Stimulated activated CD8-positive, alpha-beta memory T cell treated with anti-CD3 and anti-CD28 coated beads, Interleukin-4, amount 100 ng/mL, for 1 hour (primary cell): Measurements from ENCODE around the gene BDNF.

Experiments used
- DNase-seq, 2 donors: peaks; one replicate each; pipeline ENCODE4 v3.0.0-alpha.2; 2020; ENCODE audit warnings: low read depth in 2 of 2, low spot score in 1 of 2

Gene BDNF

DNA sequence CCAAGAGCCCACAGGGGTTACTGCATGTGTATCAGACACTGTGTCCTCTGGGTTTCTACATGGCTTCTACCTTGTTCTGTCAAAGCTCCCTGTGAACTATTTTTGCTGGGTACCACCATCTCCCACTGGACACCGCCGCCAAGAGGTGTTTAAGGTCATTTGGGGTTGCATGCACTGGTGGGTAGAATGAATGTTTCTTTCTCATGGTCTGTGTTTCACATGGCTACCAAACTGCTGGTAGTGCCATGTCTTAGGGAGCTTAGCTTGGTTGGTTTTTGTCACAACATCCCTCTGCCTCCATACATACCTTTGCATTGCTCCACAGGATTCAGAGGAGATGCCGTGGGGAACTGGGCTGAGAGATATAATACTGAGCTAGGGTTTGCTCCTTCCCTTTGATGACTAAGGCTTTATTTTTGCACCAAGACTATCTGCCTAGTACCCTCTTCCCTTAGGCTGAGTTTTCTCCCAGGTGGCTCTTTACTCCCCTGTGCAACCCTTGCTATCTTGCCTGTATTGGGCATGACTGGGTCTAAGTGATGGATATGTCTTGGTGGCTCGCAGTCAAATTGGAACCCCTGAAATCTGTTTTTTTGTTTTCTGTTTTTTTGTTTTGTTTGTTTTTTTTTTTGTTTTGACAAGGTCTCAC, 73.2 kb downstream of the BDNF start:
- no peak for DNase-seq

DNA sequence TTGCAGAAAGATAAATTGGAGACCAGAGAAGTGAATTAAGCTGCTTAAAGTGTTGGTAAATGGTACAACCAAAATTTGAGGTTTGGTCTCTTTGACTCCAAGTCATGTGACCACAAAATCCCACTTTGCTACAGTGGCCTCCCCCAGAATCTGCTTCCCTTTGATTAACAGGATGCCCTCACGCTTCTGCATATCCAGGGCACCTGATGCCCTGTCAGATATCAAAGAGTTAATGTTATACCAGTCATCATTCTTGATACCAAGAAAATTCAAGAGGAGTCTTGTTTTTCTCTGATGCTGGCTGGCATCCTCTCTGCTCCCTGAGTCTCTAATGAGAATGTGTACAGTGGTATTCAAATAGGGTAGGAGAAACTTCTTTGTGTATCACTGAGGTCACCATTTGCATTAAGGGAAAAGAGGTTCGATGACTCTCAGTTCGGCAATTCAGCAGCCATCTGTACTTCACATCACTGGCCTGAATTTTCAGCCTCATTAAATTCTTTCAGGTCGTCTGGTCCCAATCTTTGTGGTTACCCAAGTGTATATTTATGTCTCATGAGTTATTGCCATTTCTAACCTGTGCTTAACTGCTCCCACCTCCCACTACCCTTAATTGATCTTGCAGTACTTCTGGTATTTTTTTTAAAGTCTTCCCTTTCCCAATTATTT, 73.9 kb downstream of the BDNF start:
- no peak for DNase-seq

DNA sequence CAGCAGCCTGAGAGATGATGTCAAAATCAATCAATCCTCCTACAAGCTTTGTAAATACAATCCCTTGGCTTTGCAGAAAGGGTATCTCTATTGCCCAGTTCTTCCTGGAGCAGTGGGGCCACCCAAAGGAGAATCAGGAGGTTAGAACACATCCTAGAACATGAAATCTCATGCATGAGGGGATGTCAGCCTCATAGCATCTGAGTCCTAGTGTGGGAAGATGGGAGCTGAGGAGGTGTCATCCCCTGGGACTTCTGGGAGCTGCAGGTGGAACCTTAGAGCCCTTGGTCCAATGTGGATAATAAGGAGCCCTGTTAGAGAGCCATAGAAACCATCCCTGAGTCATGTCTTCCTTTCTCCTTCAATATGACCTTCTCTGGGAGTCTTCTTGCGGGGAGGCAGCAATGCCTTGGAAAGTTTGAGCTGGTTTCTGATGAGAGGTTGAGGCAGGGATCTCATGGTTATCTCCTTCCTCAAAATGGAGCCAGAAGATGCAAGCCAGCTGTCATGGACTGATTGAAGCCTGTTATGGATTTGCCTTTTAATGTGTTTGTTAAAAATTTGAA, 74.8 kb downstream of the BDNF start:
- DNase-seq, result no peak

DNA sequence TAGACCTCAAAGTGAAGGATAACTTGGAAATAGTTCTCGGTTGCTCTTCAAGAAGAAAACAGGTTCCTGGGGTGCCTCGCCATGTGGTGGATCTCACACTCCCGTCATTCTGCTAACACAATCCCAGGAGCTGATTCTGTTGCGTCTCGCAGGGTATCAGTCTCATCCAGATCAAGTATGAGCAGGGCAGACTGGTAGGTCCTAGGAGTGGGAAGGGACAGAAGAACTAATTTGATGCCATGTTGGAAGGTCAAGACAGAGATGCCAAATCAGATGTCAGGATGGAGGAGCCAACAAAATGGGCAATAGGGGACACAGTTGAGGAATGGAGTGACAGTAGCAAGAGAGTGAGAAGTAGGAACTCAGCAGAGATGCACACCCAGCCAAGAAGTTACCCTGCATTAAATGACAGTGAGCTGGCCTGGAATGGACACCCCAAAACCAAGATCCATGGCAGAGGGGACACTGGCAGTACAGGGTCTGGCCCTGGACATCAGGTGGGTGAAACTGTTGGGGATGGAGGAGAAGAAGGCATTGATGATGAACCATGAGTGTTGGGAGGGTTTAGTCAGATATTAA, 76.2 kb downstream of the BDNF start:
- DNase-seq, result no peak

DNA sequence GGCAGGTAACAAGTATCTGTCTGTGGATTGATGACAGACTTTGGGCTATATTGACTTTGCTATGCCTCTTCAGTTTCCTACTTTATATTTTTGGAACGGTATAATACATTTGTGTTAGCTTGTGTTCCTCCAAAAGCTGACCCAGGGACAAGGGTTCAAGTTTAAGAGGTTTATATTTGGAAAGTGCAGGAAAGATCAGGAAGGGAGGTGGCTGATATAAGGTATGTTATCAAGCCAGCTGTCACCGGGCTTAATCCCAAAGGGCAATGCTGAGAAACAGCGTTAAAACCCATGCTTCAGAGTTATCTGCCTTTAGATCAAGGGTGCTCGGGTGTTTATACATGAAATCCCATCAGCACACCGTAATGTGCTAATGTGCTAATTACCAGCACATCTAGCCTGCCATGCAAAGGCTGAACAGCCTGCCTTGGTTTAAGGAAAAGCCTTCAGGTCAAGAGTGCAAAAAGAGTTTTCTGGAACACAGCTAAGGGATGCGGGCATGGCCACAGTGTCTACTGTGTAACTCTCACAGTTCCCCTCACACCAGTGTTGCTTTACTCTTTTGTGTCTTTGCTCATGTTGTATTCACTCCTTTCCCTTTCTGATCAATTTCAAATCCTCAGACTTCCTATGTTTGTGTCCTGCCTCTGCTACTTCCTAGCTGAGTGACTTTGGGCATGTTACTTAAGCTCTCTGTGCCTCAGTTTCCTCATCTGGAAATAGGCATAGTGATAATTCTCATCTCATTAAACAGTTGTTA, 77.5 kb downstream of the BDNF start:
- DNase-seq, result no peak

DNA sequence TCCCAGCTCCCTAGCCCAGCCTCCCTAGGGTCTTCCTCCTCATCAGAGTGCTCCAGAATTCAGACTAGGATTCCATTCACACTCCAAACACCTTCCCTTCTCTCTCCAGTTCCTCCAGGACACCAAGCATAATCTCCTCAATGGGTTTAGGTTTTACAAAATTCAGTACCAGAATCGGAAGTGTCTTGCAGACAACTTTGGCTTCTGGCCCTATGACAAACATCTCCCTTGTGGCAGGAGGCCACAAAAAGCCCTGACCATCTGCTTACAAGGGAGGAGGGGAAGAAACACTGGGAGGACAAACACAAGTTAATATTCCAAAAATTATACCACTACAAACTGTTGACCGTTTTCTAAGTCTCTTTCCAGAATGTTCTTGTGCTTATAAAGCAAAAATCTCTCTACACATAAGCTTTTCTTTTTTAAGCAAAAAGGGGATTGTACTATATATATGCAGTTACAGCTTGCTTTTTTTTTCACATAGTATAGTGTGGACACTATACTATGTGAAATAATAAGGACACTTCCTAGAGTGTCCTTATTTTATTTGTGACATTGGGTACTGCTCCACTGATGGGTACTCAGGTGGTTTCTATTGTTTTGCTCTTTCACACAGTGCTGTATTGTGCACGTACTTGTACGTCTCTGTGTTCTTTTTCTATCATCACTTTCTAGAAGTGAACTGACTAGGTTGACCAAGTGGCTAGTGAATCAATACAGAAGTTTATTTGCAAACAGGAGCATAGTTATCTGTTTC, 78.7 kb downstream of the BDNF start:
- no peak for DNase-seq

DNA sequence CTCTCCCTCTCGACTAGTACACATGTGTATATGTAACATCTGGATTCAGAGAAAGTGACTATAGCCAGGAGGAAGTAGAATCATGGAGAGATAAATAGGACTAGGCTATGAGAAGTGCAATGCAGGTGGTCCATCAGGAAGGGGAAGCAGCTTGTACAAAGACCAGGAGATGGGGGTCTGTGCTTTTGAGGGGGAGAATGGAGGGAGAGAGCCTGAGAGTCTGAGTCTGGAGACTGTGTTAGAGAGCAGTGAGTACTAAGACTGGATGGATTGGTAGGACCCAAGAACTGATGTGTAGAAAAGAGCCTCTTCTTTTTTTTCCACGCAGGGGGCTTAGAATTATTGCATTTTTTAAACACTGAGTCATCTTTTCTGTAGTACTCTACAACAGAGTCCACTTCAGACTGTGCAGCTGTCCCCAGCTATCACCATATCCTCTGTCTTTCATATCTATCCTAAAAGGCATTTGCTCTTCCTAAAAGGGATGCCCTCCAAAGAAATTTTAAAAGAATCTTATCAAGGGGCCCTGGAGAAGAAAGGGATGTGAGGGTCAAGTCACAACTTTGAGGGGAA, 80.4 kb downstream of the BDNF start:
- no peak for DNase-seq

DNA sequence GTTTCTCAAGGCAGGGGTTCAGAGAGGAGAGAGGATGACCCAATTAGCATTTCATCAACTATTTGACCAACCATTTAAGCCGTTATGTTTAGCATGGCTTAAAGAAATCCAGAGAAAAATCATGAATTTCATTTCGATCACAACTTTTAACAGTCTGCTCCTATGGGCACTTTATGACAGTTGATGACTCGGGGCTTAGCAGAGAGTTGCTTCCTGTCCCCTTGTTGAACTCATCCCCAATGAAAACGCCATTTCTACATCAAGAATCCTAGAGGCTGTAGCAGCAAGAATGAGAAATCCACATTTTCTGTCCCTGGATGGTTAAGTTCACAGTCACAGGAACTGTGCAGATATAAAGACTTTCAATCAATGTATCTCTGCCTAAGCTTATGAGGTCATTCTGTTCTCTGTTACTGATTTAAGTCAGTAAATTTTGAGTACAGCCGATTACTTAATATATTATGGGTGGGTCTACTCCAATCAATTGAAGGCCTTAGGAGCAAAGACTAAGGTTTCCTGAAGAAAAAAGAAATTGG, 81.1 kb downstream of the BDNF start:
- no peak for DNase-seq

DNA sequence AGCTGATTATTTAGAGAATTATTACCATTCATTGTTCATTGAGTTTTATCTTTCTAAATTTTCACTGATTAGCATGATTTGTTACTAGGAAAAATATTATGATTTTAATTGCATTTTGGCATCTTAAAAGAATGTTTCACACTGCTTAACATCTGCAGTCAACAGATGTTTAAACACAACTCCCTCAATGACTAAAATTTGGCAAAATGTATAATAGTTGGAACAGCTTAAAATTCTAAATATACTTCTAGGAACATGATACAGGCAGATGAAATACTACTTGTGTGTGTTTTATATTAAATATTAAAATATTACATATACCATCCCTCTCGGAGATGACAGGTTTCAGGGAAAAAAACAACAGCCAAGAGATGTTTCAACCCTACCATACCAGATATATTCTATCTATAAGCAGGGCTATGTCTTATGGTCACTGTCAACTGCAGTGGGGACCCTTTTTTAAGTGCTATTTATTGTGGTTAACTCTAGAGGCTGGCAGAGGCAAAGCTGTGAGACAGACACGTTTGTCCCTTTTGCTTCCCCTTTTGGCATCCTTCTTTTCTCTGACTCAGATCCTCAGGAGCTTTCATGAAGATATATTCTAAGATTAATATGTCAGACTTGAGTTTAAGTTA, 81.9 kb downstream of the BDNF start:
- no peak for DNase-seq

DNA sequence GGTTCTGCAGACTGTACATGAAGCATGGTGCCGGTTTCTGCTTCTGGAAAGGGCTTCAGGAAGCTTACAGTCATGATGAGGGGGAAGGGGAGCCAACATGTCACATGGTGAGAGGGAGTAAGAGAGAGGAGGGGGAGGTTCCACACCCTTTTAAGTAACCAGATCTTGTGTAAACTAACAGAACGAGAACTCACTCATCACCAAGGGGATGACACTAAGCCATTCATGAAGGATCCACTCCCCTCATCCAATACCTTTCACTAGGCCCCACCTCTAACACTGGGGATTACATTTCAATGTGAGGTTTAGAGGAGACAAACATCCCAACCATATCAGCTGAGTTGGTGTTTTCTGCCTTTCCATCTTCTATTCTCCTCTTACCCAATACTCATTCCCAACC, 83.5 kb downstream of the BDNF start:
- DNase-seq, result no peak

DNA sequence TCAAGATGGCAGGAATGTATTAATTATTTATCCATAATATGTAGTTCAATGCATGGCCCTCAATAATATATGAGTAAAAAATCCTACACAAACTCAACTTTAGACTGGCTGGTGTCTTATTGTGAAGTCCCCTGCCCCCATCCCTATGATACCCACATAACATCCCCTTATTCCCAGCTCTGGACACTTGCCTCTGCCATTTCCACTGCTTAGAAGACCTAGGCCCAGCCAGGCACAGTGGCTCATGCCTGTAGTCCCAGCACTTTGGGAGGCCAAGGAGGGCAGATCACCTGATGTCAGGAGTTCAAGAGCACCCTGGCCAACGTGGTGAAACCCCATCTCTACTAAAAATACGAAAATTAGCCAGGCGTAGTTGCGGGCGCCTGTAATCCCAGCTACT, 84.4 kb downstream of the BDNF start:
- DNase-seq, result no peak

DNA sequence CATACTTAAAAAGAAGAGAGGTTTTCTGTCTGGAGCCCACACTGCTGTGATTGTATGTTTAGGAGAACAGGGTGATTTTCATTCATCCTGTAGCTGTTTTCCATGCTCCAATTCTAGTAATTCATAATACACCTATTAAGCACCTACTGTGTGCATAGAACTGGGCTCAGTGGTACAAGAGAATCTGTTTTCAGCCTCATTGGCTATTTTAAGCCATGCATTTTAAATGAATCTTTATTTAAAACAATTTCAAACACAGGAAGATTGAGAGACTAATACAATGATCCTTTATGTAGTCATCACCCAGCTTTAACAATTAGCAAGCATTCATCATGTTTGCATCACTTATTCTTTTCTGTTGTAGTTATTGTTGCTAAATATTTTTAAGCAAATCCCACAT, 86.2 kb downstream of the BDNF start:
- DNase-seq, result no peak

DNA sequence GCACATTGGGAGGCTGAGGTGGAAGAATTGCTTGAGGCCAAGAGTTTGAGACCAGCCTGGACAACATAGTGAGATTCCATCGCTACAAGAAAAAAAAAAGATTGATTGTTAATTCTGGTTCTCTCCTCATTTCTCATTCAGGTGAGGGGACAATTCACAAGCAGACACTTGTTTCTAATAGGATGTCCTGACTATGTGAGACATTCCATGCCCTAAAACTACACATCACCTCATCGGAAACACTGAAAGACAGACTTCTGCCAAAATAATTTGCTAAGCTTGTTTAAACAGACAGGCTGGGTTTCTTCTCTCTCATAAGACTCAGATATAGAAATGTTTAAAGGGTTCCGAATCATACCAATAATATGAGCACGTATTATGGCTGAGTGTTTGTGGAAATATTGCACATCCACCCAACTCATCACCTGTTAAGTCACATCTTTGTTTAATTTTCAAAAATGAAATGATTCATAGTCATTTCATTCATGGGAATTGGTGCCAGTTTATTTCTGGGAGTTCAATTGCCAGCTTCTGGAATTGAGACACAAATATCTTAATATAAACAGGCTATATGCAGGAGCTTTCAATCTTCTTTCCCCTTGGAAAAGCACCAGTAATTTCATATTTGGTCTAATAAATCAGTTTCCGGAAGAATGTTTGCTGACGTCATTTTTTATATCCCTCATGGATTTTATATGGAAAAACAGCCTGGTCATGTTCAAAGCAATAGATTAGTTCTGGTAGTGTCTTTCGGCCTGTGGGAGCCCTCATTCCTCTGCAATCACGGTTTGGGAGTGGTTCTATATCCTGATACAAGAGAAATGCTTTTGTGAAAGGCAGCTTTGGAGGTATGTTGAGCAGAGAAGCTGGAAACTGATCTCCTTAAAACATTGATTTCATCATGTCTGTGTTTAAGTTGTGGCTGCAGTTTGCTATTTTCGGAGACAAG, 87.0 kb downstream of the BDNF start:
- DNase-seq, result no peak

DNA sequence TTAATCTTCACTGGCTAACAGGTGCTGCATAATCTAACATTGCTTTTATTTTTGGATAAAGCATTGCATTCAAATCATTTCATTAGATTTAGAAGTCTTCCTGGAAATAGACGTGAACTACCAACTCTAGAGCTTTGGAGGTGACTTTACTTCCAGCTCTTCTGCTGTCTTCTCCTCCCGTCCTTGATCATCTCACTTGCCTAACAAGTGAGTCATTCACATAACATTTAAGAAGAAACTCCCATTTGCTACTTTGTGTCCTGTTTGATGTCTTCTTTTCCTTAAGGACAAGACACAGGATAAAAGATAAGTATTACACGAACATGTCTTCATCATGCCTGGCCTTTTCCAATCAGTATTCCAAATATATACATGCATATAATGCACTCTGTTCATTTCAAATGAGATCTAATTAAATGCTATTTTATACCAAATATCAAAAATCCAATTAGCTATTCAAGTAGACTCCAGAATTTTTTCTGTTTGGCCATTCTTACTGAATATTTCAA, 88.3 kb downstream of the BDNF start:
- DNase-seq, result no peak

DNA sequence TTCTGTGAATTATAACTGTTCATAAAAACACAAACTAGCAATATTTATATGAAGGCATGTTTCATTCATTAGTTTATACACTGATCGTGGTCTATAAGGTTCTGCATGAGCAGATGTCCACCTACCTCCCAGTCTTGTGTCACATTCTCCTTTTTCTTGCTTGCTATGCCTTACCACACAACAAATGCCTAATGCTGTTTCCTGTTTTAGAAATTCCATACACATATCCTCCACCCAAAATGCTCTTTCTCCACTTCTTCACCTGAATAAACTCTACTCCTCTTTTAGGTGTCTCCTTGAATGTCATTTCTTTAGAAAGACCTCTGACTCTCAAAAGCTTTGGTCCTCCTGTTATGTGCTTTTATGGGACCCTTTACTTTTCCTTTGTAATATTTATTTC, 88.9 kb downstream of the BDNF start:
- DNase-seq, result no peak

DNA sequence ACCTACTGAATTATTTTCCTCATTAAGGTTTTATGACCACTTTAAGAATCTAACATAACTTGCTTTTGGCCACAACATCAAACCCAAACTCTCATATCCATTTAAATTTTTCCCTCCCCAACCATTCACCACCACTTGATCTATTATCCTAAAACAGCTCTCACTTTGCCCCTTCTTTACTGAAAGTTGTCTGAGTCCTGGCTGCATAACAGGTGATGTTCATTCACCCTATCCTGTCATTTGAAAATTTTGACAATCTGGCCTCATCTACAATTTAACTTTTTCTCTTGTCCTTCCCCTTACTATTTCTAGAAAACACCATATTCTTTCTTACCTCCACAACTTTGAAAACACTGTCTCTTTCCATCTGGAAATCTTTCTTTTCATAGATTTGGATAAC, 89.3 kb downstream of the BDNF start:
- no peak for DNase-seq

DNA sequence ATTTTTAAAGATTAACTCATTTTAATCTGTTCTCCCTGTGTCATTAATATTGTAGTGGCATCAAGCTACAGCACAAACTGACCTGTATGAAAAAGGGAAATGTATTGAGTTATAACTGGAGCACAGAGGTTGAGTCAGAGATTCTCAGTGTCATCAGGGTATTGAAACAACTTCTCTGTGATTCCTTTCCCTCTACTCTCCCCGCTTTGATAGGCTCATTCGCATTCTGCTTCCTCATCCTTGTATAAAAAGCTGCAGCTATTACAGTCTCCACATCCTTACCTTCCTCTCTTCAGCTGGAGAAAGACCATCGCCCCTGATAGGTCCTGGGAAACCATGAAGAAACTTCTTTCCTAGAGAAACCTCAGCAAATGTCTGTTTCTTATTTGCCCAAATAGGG, 90.0 kb downstream of the BDNF start:
- no peak for DNase-seq

DNA sequence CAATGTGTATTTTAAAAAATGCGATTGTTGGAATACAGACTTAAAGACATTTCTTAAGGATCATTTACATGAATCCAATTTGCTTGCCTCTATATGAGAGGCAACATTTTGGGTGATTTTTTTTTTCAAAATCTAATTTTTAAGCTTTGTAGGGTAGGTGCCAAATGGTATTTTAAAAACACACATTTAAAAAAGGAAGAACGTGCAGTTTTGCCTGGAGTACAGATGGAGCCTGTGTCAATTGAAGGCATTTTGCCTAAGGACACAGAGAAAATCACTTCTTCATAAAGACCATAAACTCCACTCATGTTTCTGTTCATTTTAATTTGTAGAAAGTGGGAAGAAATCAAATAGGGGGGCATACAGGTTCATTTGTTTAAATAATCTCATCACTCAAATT, 91.3 kb downstream of the BDNF start:
- no peak for DNase-seq

DNA sequence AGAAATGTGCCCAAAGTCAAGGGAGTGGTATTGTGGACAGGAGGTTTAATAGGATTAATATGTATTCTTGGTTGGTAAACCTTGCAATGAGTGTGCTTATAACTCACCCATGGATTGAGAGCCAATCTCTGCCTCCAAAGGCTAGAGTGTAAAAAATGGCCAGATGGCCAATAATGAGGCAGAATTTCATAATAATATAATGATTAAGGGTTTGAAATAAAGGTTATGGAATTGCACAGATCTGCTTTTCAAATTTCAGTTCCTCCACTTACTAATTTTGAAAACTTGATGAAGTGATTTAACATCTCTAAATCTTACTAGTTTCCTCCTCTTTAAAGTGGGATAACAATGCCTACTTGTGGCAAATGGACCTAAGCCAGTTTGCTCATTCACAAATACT, 94.8 kb downstream of the BDNF start:
- no peak for DNase-seq
